ENCODE measurements around the gene ZBTB20.

GRCh38 chr3:114400371-114400770 lies 746.7 kb downstream of the ZBTB20 start:
- TF ChIP-seq CTCF (IDR thresholded peaks at IDR 0.05) (no peak), POLR2A (IDR thresholded peaks at IDR 0.05; ENCODE audit: low read depth) (no peak), POLR2AphosphoS5 (IDR thresholded peaks at IDR 0.05) (no peak), EP300 (IDR thresholded peaks at IDR 0.05) (no peak)

All from esophagus muscularis mucosa (tissue), 4 donors.